Measurements from ENCODE around the gene MMP12. TPM values are rescaled to one million over a fixed set of nuclear protein-coding genes. Genes with fewer than 3 reads are reported as not detected.

Gene MMP12
- total and polyA plus RNA-seq, 8 donors = 0.46 to 2.4 (median 1.4) TPM; not detected in 5

GRCh38 chr11:102833731-102834130, 41.1 kb downstream of the MMP12 start:
- TF ChIP-seq CTCF (IDR thresholded peaks at IDR 0.05) (no peak), POLR2AphosphoS5 (IDR thresholded peaks at IDR 0.05) (peak in 1 of 3 donors; percentile 11), EP300 (IDR thresholded peaks at IDR 0.05) (no peak), POLR2A (IDR thresholded peaks at IDR 0.05) (no peak)
- no peak overlapping the region for H3K4me3 ChIP-seq
- no peak overlapping the region for H3K27ac ChIP-seq
- no peaks in the 10 kb centered on the region for H3K9me3 ChIP-seq
- peaks cover 0 to 34% (median 10%) of the 10 kb centered on the region in 4 donors for H3K4me1 ChIP-seq
- no peaks in the 10 kb centered on the region for H3K36me3 ChIP-seq
- no peaks in the 10 kb centered on the region for H3K27me3 ChIP-seq
- intact Hi-C loops (cut with DNase I; ENCODE audit: low total_unique reads) = no loop called here
- no peak for DNase-seq
- WGBS, 5 donors = 32 to 62% (median 48%) methylated on average over 2 of the region's 2 CpGs

GRCh38 chr11:102832612-102833011, 42.2 kb downstream of the MMP12 start:
- TF ChIP-seq POLR2AphosphoS5 (IDR thresholded peaks at IDR 0.05) (no peak), CTCF (IDR thresholded peaks at IDR 0.05) (no peak), EP300 (IDR thresholded peaks at IDR 0.05) (no peak), POLR2A (IDR thresholded peaks at IDR 0.05) (no peak)
- Histone ChIP-seq H3K36me3 (no peaks in the 10 kb centered on the region), H3K27me3 (no peaks in the 10 kb centered on the region), H3K27ac (no peak overlapping the region), H3K4me1 (peaks cover 0 to 34% (median 10%) of the 10 kb centered on the region in 4 donors), H3K9me3 (no peaks in the 10 kb centered on the region), H3K4me3 (no peak overlapping the region)
- no peak for DNase-seq
- WGBS, 5 donors = 86 to 93% (median 89%) methylated on average over 7 of the region's 7 CpGs
- intact Hi-C loops (cut with DNase I; ENCODE audit: low total_unique reads) = no loop called here

GRCh38 chr11:102831489-102832440, 43.0 kb downstream of the MMP12 start:
- peak in 1 of 2 donors; percentile 82 for DNase-seq
- H3K9me3 ChIP-seq = no peaks in the 10 kb centered on the region
- TF ChIP-seq CTCF (IDR thresholded peaks at IDR 0.05) (peak in 2 of 7 experiments; percentile 7 to 11), POLR2A (IDR thresholded peaks at IDR 0.05) (no peak)
- H3K36me3 ChIP-seq = no peaks in the 10 kb centered on the region
- peaks cover 0 to 34% (median 10%) of the 10 kb centered on the region in 4 donors for H3K4me1 ChIP-seq
- H3K27ac ChIP-seq = no peak overlapping the region
- peak overlapping the region in 3 of 4 donors; percentile 20 to 28 (median 25) for H3K4me3 ChIP-seq
- intact Hi-C loops (cut with DNase I; ENCODE audit: low total_unique reads) = no loop called here
- 49 to 62% (median 53%) methylated on average over 38 of the region's 38 CpGs for WGBS, 5 donors
- no peaks in the 10 kb centered on the region for H3K27me3 ChIP-seq

- intact Hi-C loops (cut with DNase I; ENCODE audit: low total_unique reads) = no loop called here
- Histone ChIP-seq H3K4me1 (peaks cover 0 to 28% (median 5%) of the 10 kb centered on the region in 4 donors), H3K27me3 (no peaks in the 10 kb centered on the region), H3K9me3 (no peaks in the 10 kb centered on the region), H3K27ac (no peak overlapping the region), H3K4me3 (peak overlapping the region in 1 of 4 donors; percentile 20), H3K36me3 (no peaks in the 10 kb centered on the region)
- DNase-seq = no peak
- no peak for TF ChIP-seq EP300 (IDR thresholded peaks at IDR 0.05)
- TF ChIP-seq CTCF (IDR thresholded peaks at IDR 0.05) = no peak
- TF ChIP-seq POLR2A (IDR thresholded peaks at IDR 0.05) = no peak
- TF ChIP-seq POLR2AphosphoS5 (IDR thresholded peaks at IDR 0.05) = no peak
- WGBS, 5 donors = 58 to 74% (median 68%) methylated on average over 2 of the region's 2 CpGs
These were observed 43.7 kb downstream of the MMP12 start for GRCh38 chr11:102831128-102831488.

Measured in stomach (tissue), 9 donors.